GM13976 (cell line): Measurements from ENCODE around the gene RNF169.

Experiments used
- DNase-seq: peaks from one replicate; pipeline ENCODE4 v3.0.0; 2012; ENCODE audit warnings: low spot score
- CTCF ChIP-seq: IDR thresholded peaks from 2 replicates; pipeline ENCODE4 v1.5.1; 2012; ENCODE audit warnings: borderline replicate concordance, mild to moderate bottlenecking; ENCODE audit not compliant: insufficient read depth; ENCODE audit errors: extremely low read depth, missing control alignments, control extremely low read depth
- in situ Hi-C: fragments of 300-500 bp; cut with MboI; formaldehyde crosslinking; loops from one replicate; pipeline ENCODE4 v1.12.0; 2022; ENCODE audit warnings: low sequenced_read_pairs, mixed read lengths, inconsistent platforms; ENCODE audit not compliant: unreplicated experiment

RNF169 gene

GRCh38 chr11:74707602-74708510 lies 40.8 kb upstream of the RNF169 start:
- in situ Hi-C loops, result no loop called here
- TF ChIP-seq CTCF, result no peak
- DNase-seq, result no peak

- TF ChIP-seq CTCF, result no peak
- in situ Hi-C loops, result no loop called here
- no peak for DNase-seq
These were observed 39.5 kb upstream of the RNF169 start for GRCh38 chr11:74709175-74709574.

DNA sequence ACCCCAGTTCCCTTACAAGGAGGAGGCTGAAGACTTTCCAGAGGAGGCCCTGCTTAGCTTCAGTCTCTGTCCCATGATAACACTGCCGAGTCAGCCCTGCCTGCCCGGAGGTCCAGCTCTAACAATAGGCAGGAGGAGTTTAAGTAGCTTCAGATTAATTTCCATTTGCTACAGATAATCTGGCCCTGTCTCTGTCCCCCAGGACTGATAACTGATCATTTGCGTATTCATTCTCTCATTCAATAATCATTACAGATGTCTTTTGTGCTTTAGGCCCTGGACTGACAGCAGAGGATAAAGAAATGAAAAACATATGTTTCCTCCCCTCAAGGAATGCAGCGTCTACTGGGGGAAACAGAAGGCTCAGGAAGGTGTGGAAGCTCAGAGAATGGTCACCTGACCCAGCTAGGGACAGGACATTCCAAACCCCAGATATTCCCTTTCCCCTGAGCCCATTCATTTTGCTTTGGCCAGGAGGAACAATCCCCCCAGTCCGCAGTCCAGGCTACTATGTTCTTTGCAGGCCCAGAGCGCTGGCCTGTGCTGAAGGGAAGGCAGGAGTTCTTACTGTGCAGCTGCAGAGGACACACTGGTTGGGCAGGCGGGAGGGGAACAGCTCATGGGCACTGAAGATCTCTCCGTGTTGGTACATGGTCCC lies 38.2 kb upstream of the RNF169 start:
- in situ Hi-C loops, result no loop called here
- no peak for TF ChIP-seq CTCF
- no peak for DNase-seq

DNA sequence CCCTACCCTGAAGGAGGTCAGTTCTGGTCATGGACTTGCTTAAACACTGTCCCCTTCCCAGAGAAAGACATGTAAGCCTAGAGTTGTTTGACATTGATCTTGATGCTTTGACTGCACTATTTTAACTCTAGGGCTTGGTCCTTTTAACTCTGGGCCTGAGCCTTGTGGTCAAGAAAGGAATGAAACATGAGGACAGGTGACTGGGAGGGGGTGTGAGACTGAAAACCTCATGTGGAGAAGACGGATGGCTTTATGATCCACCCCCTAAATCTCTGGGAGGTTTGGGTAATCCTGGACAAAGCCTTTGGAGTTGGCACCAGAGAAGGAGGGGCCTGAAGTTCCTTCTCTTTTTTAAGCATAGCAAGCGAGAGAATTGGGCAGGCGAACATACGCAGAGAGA lies 35.0 kb upstream of the RNF169 start:
- DNase-seq, result no peak
- in situ Hi-C loops, result no loop called here
- TF ChIP-seq CTCF, result no peak

- in situ Hi-C loops, result no loop called here
- no peak for DNase-seq
- no peak for TF ChIP-seq CTCF
These were observed 33.7 kb upstream of the RNF169 start for GRCh38 chr11:74714904-74715303.

GRCh38 chr11:74717221-74717969 lies 31.3 kb upstream of the RNF169 start:
- in situ Hi-C loops, result no loop called here
- no peak for DNase-seq

More at GRCh38 chr11:74717221-74717969, 31.3 kb upstream of the RNF169 start:
- TF ChIP-seq CTCF, result no peak
